Astrocyte (in vitro differentiated cells and primary cell): ENCODE measurements around the gene L1TD1. TPM values are rescaled to one million over a fixed set of nuclear protein-coding genes. Genes with fewer than 3 reads are reported as not detected.
A peak's percentile ranks its signal among the peaks of the same experiment; 100 is the strongest.
"Not testable (repeated sequence)": the region's sequence is repeated elsewhere in the genome, so short reads cannot be mapped to it uniquely, and the experiment has no call there.

ENCODE experiments used
- DNase-seq: peaks from one replicate; pipeline ENCODE4 v3.0.0-alpha.2; 2010; ENCODE audit warnings: low read depth
- FAIRE-seq: peaks from 2 replicates; lab custom pipeline; 2011; peaks lifted over from hg19 to GRCh38; lab: Jason Lieb, UNC
- H2AFZ ChIP-seq: 2 replicates; pipeline ENCODE4 v1.6.0; 2012; ENCODE audit warnings: low read depth, low read length, inconsistent platforms
- H3K27ac ChIP-seq: 2 replicates; pipeline ENCODE4 v1.5.1; 2011; ENCODE audit warnings: low read depth, low read length, inconsistent platforms
- H3K27me3 ChIP-seq: 2 replicates; pipeline ENCODE4 v1.6.0; 2011; ENCODE audit warnings: low read length, inconsistent platforms; ENCODE audit not compliant: insufficient read depth
- H3K36me3 ChIP-seq: 2 replicates; pipeline ENCODE4 v1.5.1; 2011; ENCODE audit warnings: low read length, inconsistent platforms; ENCODE audit not compliant: insufficient read depth
- H3K4me1 ChIP-seq: 2 replicates; pipeline ENCODE4 v1.5.1; 2011; ENCODE audit warnings: low read length, inconsistent platforms; ENCODE audit not compliant: insufficient read depth
- H3K4me2 ChIP-seq: 2 replicates; pipeline ENCODE4 v1.6.0; 2012; ENCODE audit warnings: low read length, inconsistent platforms
- H3K4me3 ChIP-seq: 2 replicates; pipeline ENCODE4 v1.5.1; 2011; ENCODE audit warnings: low read depth, mild to moderate bottlenecking, low read length, inconsistent platforms; ENCODE audit not compliant: insufficient read depth
- H3K79me2 ChIP-seq: 2 replicates; pipeline ENCODE4 v1.6.0; 2012; ENCODE audit warnings: mild to moderate bottlenecking, low read length, inconsistent platforms; ENCODE audit not compliant: insufficient read depth
- H3K9ac ChIP-seq: 2 replicates; pipeline ENCODE4 v1.6.0; 2012; ENCODE audit warnings: mild to moderate bottlenecking, low read length, inconsistent platforms
- H3K9me3 ChIP-seq: 2 replicates; pipeline ENCODE4 v1.5.1; 2012; ENCODE audit warnings: low read depth, mild to moderate bottlenecking, low read length, inconsistent platforms; ENCODE audit not compliant: insufficient read depth
- H4K20me1 ChIP-seq: 2 replicates; pipeline ENCODE4 v1.6.0; 2012; ENCODE audit warnings: low read length, inconsistent platforms; ENCODE audit not compliant: insufficient read depth
- H3K27ac Mint-ChIP-seq: one replicate; pipeline ENCODE4 v1.8.0; 2021; ENCODE audit warnings: mild to moderate bottlenecking, mixed read lengths; ENCODE audit not compliant: unreplicated experiment
- H3K27me3 Mint-ChIP-seq: one replicate; pipeline ENCODE4 v1.8.0; 2021; ENCODE audit warnings: low read depth, mixed read lengths; ENCODE audit not compliant: unreplicated experiment
- H3K36me3 Mint-ChIP-seq: one replicate; pipeline ENCODE4 v1.8.0; 2021; ENCODE audit warnings: low read depth, mixed read lengths; ENCODE audit not compliant: unreplicated experiment
- H3K4me1 Mint-ChIP-seq: one replicate; pipeline ENCODE4 v1.8.0; 2021; ENCODE audit warnings: low read depth, mixed read lengths; ENCODE audit not compliant: unreplicated experiment
- H3K4me3 Mint-ChIP-seq: one replicate; pipeline ENCODE4 v1.8.0; 2021; ENCODE audit warnings: mild to moderate bottlenecking, moderate library complexity, mixed read lengths; ENCODE audit not compliant: unreplicated experiment
- H3K9me3 Mint-ChIP-seq: one replicate; pipeline ENCODE4 v1.8.0; 2021; ENCODE audit warnings: mild to moderate bottlenecking, mixed read lengths; ENCODE audit not compliant: unreplicated experiment
- EZH2 ChIP-seq: IDR thresholded peaks from 2 replicates; pipeline ENCODE4 v1.6.1; 2012; ENCODE audit warnings: mild to moderate bottlenecking, low read length, inconsistent platforms; ENCODE audit not compliant: insufficient read depth
- total RNA-seq: library from RNA; stranded (reverse); gene quantifications from 2 replicates; pipeline ENCODE4 v1.2.1, GENCODE V29; 2021
- TF ChIP-seq, protein P1 (sequence below): IDR thresholded peaks from 2 replicates; pipeline ENCODE4 v1.5.1; 2011; ENCODE audit warnings: low read depth, mild to moderate bottlenecking, inconsistent platforms, low read length, moderate library complexity; ENCODE audit not compliant: insufficient read depth

The L1TD1 gene
- total RNA-seq, 1 donor from 2014 or later = 9.9 TPM

DNA sequence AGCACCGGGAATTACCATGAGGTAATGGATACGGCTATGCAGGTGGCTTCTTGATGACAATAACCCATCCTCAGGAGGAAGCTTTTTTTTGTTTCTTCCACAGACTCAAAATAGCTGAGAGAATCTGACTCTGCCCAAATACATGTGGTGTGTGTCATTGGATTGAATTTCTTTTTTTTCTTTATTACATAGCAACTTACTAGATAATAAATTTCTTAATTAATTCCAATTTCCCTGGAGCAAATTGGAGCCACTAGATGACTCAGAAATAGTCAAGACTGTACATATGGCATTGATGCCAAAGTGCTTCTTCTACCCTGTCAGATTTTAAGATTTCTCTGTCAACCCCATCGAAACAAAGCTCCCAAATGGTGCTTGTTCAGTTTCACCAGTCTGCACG lies 42.7 kb downstream of the L1TD1 start:
- peaks cover 1% of the 10 kb centered on the region for H3K9me3 Mint-ChIP-seq
- H3K79me2 ChIP-seq = no peaks in the 10 kb centered on the region
- no peak overlapping the region for H3K9ac ChIP-seq
- no peaks in the 10 kb centered on the region for H3K27me3 Mint-ChIP-seq
- H3K36me3 Mint-ChIP-seq = peaks cover 2% of the 10 kb centered on the region
- peaks cover 4% of the 10 kb centered on the region for H3K4me1 ChIP-seq
- TF ChIP-seq, protein P1, sequence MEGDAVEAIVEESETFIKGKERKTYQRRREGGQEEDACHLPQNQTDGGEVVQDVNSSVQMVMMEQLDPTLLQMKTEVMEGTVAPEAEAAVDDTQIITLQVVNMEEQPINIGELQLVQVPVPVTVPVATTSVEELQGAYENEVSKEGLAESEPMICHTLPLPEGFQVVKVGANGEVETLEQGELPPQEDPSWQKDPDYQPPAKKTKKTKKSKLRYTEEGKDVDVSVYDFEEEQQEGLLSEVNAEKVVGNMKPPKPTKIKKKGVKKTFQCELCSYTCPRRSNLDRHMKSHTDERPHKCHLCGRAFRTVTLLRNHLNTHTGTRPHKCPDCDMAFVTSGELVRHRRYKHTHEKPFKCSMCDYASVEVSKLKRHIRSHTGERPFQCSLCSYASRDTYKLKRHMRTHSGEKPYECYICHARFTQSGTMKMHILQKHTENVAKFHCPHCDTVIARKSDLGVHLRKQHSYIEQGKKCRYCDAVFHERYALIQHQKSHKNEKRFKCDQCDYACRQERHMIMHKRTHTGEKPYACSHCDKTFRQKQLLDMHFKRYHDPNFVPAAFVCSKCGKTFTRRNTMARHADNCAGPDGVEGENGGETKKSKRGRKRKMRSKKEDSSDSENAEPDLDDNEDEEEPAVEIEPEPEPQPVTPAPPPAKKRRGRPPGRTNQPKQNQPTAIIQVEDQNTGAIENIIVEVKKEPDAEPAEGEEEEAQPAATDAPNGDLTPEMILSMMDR = no peak
- no peak for TF ChIP-seq EZH2
- no peaks in the 10 kb centered on the region for H3K36me3 ChIP-seq
- H3K4me2 ChIP-seq = no peak overlapping the region
- peak overlapping the region; percentile 77 for H3K27ac Mint-ChIP-seq
- DNase-seq (no peak), FAIRE-seq (no peak)
- H3K27me3 ChIP-seq = no peaks in the 10 kb centered on the region
- peaks cover 35% of the 10 kb centered on the region for H3K4me1 Mint-ChIP-seq
- no peaks in the 10 kb centered on the region for H4K20me1 ChIP-seq
- no peak overlapping the region for H3K27ac ChIP-seq
- H3K4me3 ChIP-seq = no peak overlapping the region
- no peaks in the 10 kb centered on the region for H3K9me3 ChIP-seq
- H3K4me3 Mint-ChIP-seq = no peak overlapping the region
- H2AFZ ChIP-seq = no peak overlapping the region

DNA sequence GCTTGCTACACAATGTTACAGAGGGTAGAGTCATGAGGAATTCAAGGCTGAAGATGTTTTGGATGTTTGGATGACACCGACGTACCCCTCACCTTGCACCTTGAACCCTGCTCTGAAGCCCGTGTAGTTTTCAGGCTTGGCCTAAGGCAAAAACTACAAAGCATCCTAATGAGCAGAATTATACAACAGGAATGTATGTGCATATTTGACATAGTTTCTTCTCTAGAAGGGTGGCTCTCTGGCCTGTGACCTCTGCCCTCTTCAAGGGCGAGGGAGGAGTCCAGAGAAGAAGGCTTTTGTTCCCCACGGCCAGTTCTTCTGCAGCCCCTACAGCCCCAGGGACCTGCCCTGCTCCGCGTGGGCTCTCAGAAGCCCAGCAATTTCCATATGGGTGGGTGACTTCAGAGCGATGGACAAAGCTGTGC lies 43.3 kb downstream of the L1TD1 start:
- Histone ChIP-seq H3K79me2 (no peaks in the 10 kb centered on the region), H3K36me3 (no peaks in the 10 kb centered on the region), H3K4me2 (no peak overlapping the region), H3K4me3 (no peak overlapping the region), H2AFZ (no peak overlapping the region), H3K27me3 (no peaks in the 10 kb centered on the region), H3K9me3 (no peaks in the 10 kb centered on the region), H4K20me1 (no peaks in the 10 kb centered on the region), H3K4me1 (peaks cover 4% of the 10 kb centered on the region), H3K9ac (no peak overlapping the region), H3K27ac (no peak overlapping the region)
- H3K9me3 Mint-ChIP-seq = peaks cover 1% of the 10 kb centered on the region
- no peak for FAIRE-seq
- H3K4me1 Mint-ChIP-seq = peaks cover 35% of the 10 kb centered on the region
- DNase-seq = no peak
- H3K27ac Mint-ChIP-seq = no peak overlapping the region
- no peaks in the 10 kb centered on the region for H3K27me3 Mint-ChIP-seq
- H3K4me3 Mint-ChIP-seq = no peak overlapping the region
- H3K36me3 Mint-ChIP-seq = peaks cover 3% of the 10 kb centered on the region
- no peak for TF ChIP-seq EZH2
- TF ChIP-seq, protein P1 = no peak

DNA sequence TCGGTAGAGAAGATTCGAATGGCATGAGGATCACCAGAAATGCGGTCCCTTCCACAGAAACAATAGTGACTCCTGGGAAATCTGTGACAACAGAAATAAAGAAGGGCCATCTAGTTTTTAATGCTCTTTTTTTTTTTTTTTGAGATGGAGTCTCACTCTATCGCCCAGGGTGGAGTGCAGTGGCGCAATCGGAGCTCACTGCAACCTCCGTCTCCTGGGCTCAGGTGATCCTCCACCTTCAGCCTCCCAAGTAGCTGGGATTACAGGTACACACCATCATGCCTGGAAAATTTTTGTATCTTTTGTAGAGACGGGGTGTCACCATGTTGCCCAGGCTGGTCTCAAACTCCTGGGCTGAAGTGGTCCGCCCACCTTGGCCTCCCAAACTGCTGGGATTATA lies 43.9 kb downstream of the L1TD1 start:
- Histone ChIP-seq H3K4me2 (no peak overlapping the region), H4K20me1 (no peaks in the 10 kb centered on the region), H3K79me2 (no peaks in the 10 kb centered on the region), H3K9me3 (no peaks in the 10 kb centered on the region), H3K9ac (no peak overlapping the region), H3K27ac (no peak overlapping the region), H2AFZ (no peak overlapping the region), H3K36me3 (no peaks in the 10 kb centered on the region), H3K4me1 (peaks cover 4% of the 10 kb centered on the region), H3K4me3 (no peak overlapping the region), H3K27me3 (no peaks in the 10 kb centered on the region)
- TF ChIP-seq, protein P1 = no peak
- no peak for TF ChIP-seq EZH2
- H3K4me3 Mint-ChIP-seq = no peak overlapping the region
- no peak overlapping the region for H3K27ac Mint-ChIP-seq
- no peaks in the 10 kb centered on the region for H3K27me3 Mint-ChIP-seq
- DNase-seq (no peak), FAIRE-seq (no peak)
- no peaks in the 10 kb centered on the region for H3K9me3 Mint-ChIP-seq
- H3K4me1 Mint-ChIP-seq = peaks cover 33% of the 10 kb centered on the region
- peaks cover 5% of the 10 kb centered on the region for H3K36me3 Mint-ChIP-seq

DNA sequence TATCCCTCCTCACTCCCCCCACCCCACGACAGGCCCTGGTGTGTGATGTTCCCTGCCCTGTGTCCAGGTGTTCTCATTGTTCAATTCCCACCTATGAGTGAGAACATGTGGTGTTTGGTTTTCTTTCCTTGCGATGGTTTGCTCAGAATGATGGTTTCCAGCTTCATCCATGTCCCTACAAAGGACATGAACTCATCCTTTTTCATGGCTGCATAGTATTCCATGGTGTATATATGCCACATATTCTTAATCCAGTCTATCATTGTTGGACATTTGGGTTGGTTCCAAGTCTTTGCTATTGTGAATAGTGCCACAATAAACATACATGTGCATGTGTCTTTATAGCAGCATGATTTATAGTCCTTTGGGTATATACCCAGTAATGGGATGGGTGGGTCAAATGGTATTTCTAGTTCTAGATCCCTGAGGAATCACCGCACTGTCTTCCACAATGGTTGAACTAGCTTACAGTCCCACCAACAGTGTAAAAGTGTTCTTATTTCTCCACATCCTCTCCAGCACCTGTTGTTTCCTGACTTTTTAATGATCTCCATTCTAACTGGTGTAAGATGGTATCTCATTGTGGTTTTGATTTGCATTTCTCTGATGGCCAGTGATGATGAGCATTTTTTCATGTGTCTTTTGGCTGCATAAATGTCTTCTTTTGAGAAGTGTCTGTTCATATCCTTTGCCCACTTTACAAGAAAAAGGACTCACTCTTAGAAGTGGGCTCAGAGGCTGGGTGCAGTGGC lies 45.2 kb downstream of the L1TD1 start:
- not testable (repeated sequence) for H3K27me3 ChIP-seq, H3K36me3 Mint-ChIP-seq, H3K27ac Mint-ChIP-seq, H4K20me1 ChIP-seq, H3K9me3 Mint-ChIP-seq, H2AFZ ChIP-seq, H3K4me1 ChIP-seq, H3K9ac ChIP-seq, H3K4me3 ChIP-seq, FAIRE-seq, H3K4me3 Mint-ChIP-seq, H3K4me2 ChIP-seq, H3K36me3 ChIP-seq, DNase-seq, H3K79me2 ChIP-seq, H3K27me3 Mint-ChIP-seq, H3K9me3 ChIP-seq, H3K27ac ChIP-seq
- peaks cover 25% of the 10 kb centered on the region for H3K4me1 Mint-ChIP-seq
